GM19193 (cell line): ENCODE data around the gene SRRM1.

Source experiments
- POLR2A ChIP-seq: IDR thresholded peaks from 4 replicates; pipeline ENCODE4 v1.6.1; 2011; ENCODE audit not compliant: insufficient read depth, insufficient read length; ENCODE audit errors: extremely low read depth

Gene SRRM1

DNA sequence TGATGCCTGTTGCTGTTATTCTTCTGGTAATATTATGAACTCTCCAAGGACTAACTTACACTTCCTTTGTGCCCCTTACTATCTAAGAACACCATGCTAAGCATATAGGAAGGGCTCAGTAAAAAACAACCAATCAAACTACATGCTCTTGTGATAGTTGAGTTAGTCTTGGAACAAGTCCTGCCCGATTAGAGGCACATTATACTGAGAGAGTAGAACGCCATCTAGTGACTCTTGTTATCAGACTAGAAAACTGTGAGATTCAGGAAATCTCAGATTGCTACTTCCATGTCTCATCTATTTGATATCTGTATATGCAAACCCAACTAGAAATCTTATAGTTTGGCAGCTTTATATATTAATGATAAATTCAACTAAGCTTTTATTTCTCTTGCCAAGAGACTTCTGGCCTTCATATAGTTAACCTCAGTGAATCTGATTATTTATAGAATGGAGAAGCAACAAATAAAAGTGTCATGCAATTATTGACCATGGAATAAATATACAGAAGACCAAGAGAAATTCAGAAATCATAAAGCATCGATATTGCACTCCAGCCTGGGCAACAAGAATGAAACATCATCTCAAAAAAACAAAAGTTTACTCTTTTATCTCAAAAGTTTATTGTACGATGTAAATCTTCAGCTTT is 7.8 kb upstream of the SRRM1 start:
- TF ChIP-seq POLR2A: no peak

DNA sequence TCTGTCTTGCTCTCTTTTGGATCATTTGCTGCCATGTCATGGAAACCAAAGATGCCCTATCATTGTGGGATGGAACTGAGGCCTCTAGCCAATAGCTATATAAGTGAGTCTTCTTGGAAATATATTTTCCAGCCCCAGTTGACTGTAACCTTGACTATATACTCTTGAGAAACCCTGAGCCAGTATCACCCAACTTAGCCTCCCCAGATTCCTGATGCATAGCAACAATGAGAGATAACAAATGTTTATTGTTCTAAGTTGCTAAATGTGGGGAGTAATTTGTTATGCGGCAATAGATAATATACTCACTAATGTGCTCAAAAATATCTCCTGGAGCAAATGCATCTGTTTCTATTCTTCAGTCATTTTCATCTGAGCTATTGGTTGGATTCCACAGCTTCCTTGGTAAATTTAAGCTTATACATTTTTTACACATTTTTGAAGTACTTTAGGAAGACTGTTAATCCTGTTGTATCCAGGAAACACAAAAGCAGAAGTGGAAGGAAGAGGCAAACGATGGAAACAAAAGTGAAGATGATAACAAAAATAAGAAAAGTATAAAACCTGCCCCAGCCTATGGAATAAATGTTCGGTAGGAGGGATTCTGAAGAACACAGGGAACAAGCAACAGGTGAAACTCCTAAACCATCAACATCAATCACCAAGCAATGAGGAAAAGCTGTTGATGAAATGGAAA is 6.3 kb upstream of the SRRM1 start:
- TF ChIP-seq POLR2A: no peak

GRCh38 chr1:24639094-24639493 is 4.0 kb upstream of the SRRM1 start:
- TF ChIP-seq POLR2A: no peak

DNA sequence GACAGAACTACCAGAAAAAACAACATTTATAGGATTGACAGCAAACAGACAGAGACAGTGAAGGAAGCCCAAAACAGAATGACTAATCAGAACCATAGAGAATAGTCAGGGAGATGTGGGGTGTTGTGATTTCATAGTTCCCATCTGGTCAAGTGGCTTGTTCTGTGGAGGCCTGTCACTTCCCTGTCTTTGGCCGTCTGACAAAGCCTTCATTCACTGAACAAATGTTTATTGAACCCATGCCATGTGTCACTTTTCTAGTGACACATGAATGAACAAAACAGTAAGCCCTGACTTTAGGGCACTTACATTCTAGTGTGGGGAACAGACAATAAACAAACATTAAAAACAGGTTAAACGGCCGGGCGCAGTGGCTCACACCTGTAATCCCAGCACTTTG is 3.2 kb upstream of the SRRM1 start:
- no peak for TF ChIP-seq POLR2A

DNA sequence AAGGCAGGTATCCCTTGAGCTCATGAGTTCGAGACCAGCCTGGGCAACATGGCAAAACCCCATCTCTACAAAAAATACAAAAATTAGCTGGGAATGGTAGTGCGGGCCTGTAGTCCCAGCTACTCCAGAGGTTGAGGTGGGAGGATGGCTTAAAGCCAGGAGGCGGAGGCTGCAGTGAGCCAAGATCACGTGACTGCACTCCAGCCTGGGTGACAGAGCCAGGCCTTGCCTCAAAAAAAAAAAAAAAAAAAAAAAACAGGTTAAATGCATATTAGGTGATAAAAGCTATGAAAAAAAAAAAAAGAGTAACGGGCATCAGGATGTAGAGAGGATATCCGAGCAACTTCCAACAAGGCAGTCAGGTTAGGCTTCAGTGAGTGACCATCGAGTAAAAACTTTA is 2.8 kb upstream of the SRRM1 start:
- no peak for TF ChIP-seq POLR2A

DNA sequence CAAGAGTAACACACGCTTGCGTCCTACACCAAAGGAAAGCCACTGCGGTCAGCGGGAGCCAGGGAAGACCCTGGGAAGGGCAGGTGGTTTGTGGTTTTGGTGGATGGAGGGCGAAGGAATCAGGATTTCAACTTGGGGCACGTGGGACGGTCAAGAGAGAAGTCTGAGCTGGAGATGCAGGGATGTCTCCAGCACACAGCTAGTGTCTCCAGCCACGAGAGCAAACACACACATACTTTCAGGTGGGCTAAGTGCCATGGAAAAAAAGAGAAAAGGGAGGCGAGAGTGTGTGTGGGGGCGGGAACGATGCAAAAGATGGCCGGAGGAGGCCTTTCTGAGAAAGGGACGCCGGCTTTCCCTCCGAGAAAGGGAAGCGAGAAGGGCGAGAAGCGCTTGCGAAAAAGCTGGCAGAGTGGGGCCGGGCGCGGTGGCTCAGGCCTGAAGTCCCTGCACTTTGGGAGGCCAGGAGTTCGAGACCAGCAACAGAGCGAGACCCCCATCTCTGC is 1.4 kb upstream of the SRRM1 start:
- TF ChIP-seq POLR2A: no peak

DNA sequence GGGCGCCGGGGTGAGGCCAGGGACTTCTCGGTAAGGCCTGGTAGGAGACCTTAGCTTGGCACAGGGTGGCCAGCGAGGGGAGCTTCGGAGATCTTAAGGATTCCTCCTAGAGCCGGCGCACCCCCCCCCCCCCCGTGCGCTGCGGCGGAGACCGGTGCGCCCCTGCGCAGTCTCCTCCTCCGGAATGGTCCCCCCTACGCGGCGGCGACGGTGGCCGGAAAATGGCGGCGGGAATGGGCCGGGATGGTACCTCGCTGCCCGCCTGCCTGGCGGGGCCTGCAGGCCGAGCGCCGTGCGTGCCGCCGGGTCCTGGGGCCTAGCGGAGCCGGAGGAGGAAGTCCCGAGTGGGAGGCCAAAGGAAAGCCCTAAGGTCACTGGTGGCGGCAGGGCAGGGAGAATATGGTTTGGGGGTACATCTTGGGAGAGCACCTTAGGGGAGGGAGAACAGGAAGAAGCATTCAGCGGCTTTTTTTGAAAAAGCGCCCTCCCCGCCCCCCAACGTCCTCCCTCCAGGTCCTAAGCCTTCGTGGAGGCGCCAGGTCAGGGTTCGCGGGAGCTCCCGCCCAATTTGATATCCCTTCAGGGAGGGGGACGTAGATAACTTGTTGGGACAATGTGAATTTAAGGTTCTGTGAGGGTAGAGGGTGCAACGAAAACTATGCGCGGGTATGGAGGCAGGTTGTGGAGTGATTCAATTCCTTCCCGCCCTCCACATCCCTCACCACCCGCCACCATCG is 429 bp downstream of the SRRM1 start:
- no peak for TF ChIP-seq POLR2A

- TF ChIP-seq POLR2A: no peak
Observed at GRCh38 chr1:24644100-24644384, 940 bp downstream of the SRRM1 start.

GRCh38 chr1:24648919-24649318 is 5.8 kb downstream of the SRRM1 start:
- TF ChIP-seq POLR2A: no peak

GRCh38 chr1:24652382-24652781 is 9.3 kb downstream of the SRRM1 start:
- no peak for TF ChIP-seq POLR2A

DNA sequence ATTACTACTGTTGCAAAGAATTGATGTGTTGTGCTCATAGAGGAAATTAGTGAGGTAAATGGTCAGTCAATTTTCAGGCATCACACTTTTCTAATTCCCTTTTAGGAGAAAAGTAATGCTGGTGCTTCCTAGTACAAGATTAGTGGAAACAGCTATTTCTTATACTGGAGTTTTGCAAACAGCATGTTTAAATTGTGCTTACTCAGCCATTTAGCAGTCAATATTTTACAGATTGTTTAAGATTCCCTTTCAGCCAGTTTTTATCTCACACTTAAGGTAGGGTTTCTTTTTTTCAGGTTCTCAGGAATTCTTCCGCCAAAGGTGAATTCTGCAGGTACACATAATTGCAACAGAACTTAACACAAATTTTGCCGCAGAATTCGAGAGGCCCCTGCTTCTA is 10.9 kb downstream of the SRRM1 start:
- TF ChIP-seq POLR2A: no peak

DNA sequence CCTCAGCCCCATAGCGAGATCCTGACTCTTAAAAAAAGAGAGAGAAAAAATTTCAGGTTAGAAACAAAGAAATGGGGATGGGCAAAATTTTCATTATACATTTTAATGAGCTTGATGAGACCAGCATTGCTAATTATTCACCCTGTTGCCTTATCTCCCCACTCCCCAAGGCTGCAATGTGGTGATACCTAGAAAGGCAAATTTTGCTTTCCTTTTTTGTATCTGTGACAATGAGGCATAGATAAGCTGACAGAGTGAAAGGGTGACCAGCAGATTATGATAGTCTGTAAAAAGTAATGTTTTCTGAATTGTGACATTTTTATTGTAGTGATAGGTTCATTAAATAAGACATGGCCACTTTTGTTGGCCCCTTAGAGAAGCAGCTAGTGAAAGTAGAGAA is 12.9 kb downstream of the SRRM1 start:
- no peak for TF ChIP-seq POLR2A

- TF ChIP-seq POLR2A: no peak
Observed at GRCh38 chr1:24657781-24658180, 14.7 kb downstream of the SRRM1 start.

GRCh38 chr1:24659166-24659904 is 16.2 kb downstream of the SRRM1 start:
- TF ChIP-seq POLR2A: no peak

GRCh38 chr1:24659993-24660665 is 17.0 kb downstream of the SRRM1 start:
- TF ChIP-seq POLR2A: no peak
